HCT116 (cell line): ENCODE data around the gene UTP15. TPM values are rescaled to one million over a fixed set of nuclear protein-coding genes. Genes with fewer than 3 reads are reported as not detected.

ENCODE experiments used
- ATAC-seq: fragments of 200-7000 bp; cut with Tn5 transposase; 2 replicates; pipeline ENCODE4 v1.9.1; 2020; ENCODE audit warnings: mild to moderate bottlenecking, moderate library complexity
- BruUV-seq: library from RNA; stranded (reverse); fragments of 400-500 nt; replicated peaks from 2 replicates; lab custom pipeline; 2021; lab: Mats Ljungman, UMichigan
- CTCF ChIA-PET: fragments of 300-600 bp; sonication (Branson Sonifier 250); formaldehyde crosslinking; loops from one replicate; lab custom pipeline; 2021; ENCODE audit warnings: antibody characterized with exemption; lab: Charles Lee
- POLR2A ChIA-PET: fragments of 300-600, 350-600 bp; sonication (Branson Sonifier 250); formaldehyde crosslinking; loops from one replicate; lab custom pipeline; 2021; ENCODE audit warnings: antibody characterized with exemption; lab: Charles Lee
- RAD21 ChIA-PET, 2 experiments: fragments of 300-600 bp; sonication (Branson Sonifier 250); formaldehyde crosslinking; loops; one replicate each; lab custom pipeline; 2023; ENCODE audit warnings: low total read pairs in 2 of 2; ENCODE audit not compliant: uncharacterized antibody in 2 of 2, unreplicated experiment in 2 of 2, low non-redundant PET in 1 of 2; lab: Charles Lee
- DNase-seq: peaks from one replicate; pipeline ENCODE4 v3.0.0-alpha.2; 2010; ENCODE audit warnings: low read depth, low spot score
- H2AFZ ChIP-seq: fragments of 200-600 bp; shearing (Covaris generic), sonication (generic); 2 replicates; pipeline ENCODE4 v1.6.1; 2017; ENCODE audit warnings: low read depth, mixed run types, mixed read lengths, antibody characterized with exemption, low read length; ENCODE audit not compliant: poor library complexity, severe bottlenecking
- H3K27ac ChIP-seq: 2 replicates; pipeline ENCODE4 v1.5.1; 2012; ENCODE audit warnings: low read depth, low read length
- H3K27me3 ChIP-seq: fragments of 200-600 bp; sonication (generic); 2 replicates; pipeline ENCODE4 v1.6.1; 2016; ENCODE audit warnings: mixed run types, low read length, mixed read lengths; ENCODE audit not compliant: insufficient read depth
- H3K36me3 ChIP-seq, 2 experiments: fragments of 200-500 bp in 1 of 2; fragments of 200-600 bp in 1 of 2; sonication (Bioruptor generic) in 1 of 2; sonication (generic) in 1 of 2; 2 replicates each; pipeline versions ENCODE4 v1.5.1 to v1.6.1; 2014 to 2016; ENCODE audit warnings: low read length in 2 of 2, inconsistent platforms in 1 of 2, mixed read lengths in 1 of 2, mixed run types in 1 of 2; ENCODE audit not compliant: insufficient read depth in 2 of 2, control insufficient read depth in 1 of 2
- H3K4me1 ChIP-seq, 2 experiments: fragments of 200-600 bp in 1 of 2; sonication (generic) in 1 of 2; 2 replicates each; pipeline versions ENCODE4 v1.5.1 to v1.6.1; 2012 to 2017; ENCODE audit warnings: low read length in 2 of 2, inconsistent platforms in 1 of 2, mild to moderate bottlenecking in 1 of 2, mixed read lengths in 1 of 2, mixed run types in 1 of 2, moderate library complexity in 1 of 2; ENCODE audit not compliant: insufficient read depth in 2 of 2, control insufficient read depth in 1 of 2
- H3K4me2 ChIP-seq: fragments of 200-600 bp; sonication (generic); 2 replicates; pipeline ENCODE4 v1.6.1; 2017; ENCODE audit warnings: mixed run types, low read length, mixed read lengths
- H3K4me3 ChIP-seq, 2 experiments: fragments of 200-600 bp in 1 of 2; sonication (generic) in 1 of 2; replicated peaks in 1 of 2; 2 replicates each; pipeline ENCODE4 v1.5.1; 2011 to 2016; ENCODE audit warnings: low read length in 2 of 2, control low read depth in 1 of 2, low read depth in 1 of 2, mild to moderate bottlenecking in 1 of 2, mixed read lengths in 1 of 2, mixed run types in 1 of 2
- H3K79me2 ChIP-seq: fragments of 200-600 bp; sonication (generic); 2 replicates; pipeline ENCODE4 v1.6.1; 2017; ENCODE audit warnings: mild to moderate bottlenecking, mixed run types, low read length, moderate library complexity, mixed read lengths; ENCODE audit not compliant: insufficient read depth
- H3K9ac ChIP-seq: fragments of 200-600 bp; sonication (generic); 2 replicates; pipeline ENCODE4 v1.6.1; 2016; ENCODE audit warnings: low read length, mixed read lengths
- H3K9me2 ChIP-seq: fragments of 200-600 bp; sonication (generic), shearing (Covaris generic); 2 replicates; pipeline ENCODE4 v1.6.1; 2017; ENCODE audit warnings: mixed run types, mild to moderate bottlenecking, moderate library complexity; ENCODE audit not compliant: insufficient read depth
- H3K9me3 ChIP-seq, 2 experiments: fragments of 200-500 bp in 1 of 2; fragments of 200-600 bp in 1 of 2; sonication (Bioruptor generic) in 1 of 2; sonication (generic) in 1 of 2; 2 replicates each; pipeline ENCODE4 v1.6.1; 2014 to 2017; ENCODE audit warnings: low read length in 2 of 2, mixed read lengths in 2 of 2, inconsistent platforms in 1 of 2, low read depth in 1 of 2, mild to moderate bottlenecking in 1 of 2, mixed run types in 1 of 2, moderate library complexity in 1 of 2; ENCODE audit not compliant: control insufficient read depth in 1 of 2, insufficient read depth in 1 of 2
- H4K20me1 ChIP-seq: fragments of 200-600 bp; sonication (generic), shearing (Covaris generic); 2 replicates; pipeline ENCODE4 v1.6.1; 2017; ENCODE audit warnings: mixed run types, mild to moderate bottlenecking, moderate library complexity; ENCODE audit not compliant: insufficient read depth
- CBX3 ChIP-seq: IDR thresholded peaks from 2 replicates; pipeline ENCODE4 v1.6.1; 2012; ENCODE audit warnings: low read depth
- CEBPB ChIP-seq: IDR thresholded peaks from 2 replicates; pipeline ENCODE4 v1.6.1; 2012; ENCODE audit warnings: low read depth
- CTCF ChIP-seq, 3 experiments: fragments of 200-600 bp in 1 of 3; sonication (generic) in 1 of 3; IDR thresholded peaks in 2 of 3; conservative IDR thresholded peaks in 1 of 3; 2 replicates each; pipeline ENCODE4 v1.5.1; 2012 to 2017; ENCODE audit warnings: low read depth in 2 of 3, low read length in 2 of 3, antibody characterized with exemption in 1 of 3, borderline replicate concordance in 1 of 3, control low read depth in 1 of 3, mild to moderate bottlenecking in 1 of 3, mixed read lengths in 1 of 3, mixed run types in 1 of 3, moderate library complexity in 1 of 3; ENCODE audit not compliant: insufficient read depth in 1 of 3
- EGR1 ChIP-seq: IDR thresholded peaks from 2 replicates; pipeline ENCODE4 v1.6.1; 2012; ENCODE audit warnings: low read depth
- EZH2 ChIP-seq: fragments of 200-600 bp; sonication (generic); IDR thresholded peaks from 2 replicates; pipeline ENCODE4 v1.6.1; 2017; ENCODE audit warnings: antibody characterized with exemption, mixed run types
- EZH2phosphoT487 ChIP-seq: fragments of 200-600 bp; IDR thresholded peaks from 2 replicates; pipeline ENCODE4 v1.6.1; 2018; ENCODE audit warnings: antibody characterized with exemption, borderline replicate concordance
- POLR2A ChIP-seq: IDR thresholded peaks from 2 replicates; pipeline ENCODE4 v1.7.0; 2011; ENCODE audit warnings: borderline replicate concordance; ENCODE audit not compliant: insufficient read depth, insufficient read length; ENCODE audit errors: extremely low read depth
- POLR2AphosphoS5 ChIP-seq: IDR thresholded peaks from 2 replicates; pipeline ENCODE4 v1.6.1; 2011; ENCODE audit warnings: mild to moderate bottlenecking, low read depth, low read length, moderate library complexity
- RAD21 ChIP-seq: IDR thresholded peaks from 2 replicates; pipeline ENCODE4 v1.6.1; 2012; ENCODE audit warnings: low read depth, mild to moderate bottlenecking
- REST ChIP-seq: IDR thresholded peaks from 2 replicates; pipeline ENCODE4 v1.6.1; 2012; ENCODE audit warnings: low read depth
- SIN3A ChIP-seq: IDR thresholded peaks from 2 replicates; pipeline ENCODE4 v1.6.1; 2012; ENCODE audit warnings: low read depth
- SP1 ChIP-seq: IDR thresholded peaks from 2 replicates; pipeline ENCODE4 v1.6.1; 2012; ENCODE audit warnings: low read depth
- SRF ChIP-seq: IDR thresholded peaks from 2 replicates; pipeline ENCODE4 v1.6.1; 2012; ENCODE audit warnings: low read depth
- TCF7L2 ChIP-seq: IDR thresholded peaks from 2 replicates; pipeline ENCODE4 v1.7.0; 2011; ENCODE audit warnings: borderline replicate concordance, inconsistent platforms; ENCODE audit not compliant: insufficient read depth, insufficient read length; ENCODE audit errors: extremely low read depth
- ZBTB33 ChIP-seq: IDR thresholded peaks from 2 replicates; pipeline ENCODE4 v1.6.1; 2011; ENCODE audit warnings: mild to moderate bottlenecking, low read length, moderate library complexity; ENCODE audit not compliant: insufficient replicate concordance; ENCODE audit errors: extremely low read depth
- intact Hi-C: fragments of 100-400 bp; cut with micrococcal nuclease; formaldehyde crosslinking; loops from 2 replicates; pipeline ENCODE4 v1.10.0; 2022
- total RNA-seq: library from RNA; stranded (reverse); gene quantifications from one replicate; pipeline ENCODE4 v1.2.1, GENCODE V29; 2021; ENCODE audit not compliant: unreplicated experiment

The UTP15 gene
- total RNA-seq, 1 experiment from 2014 or later, result 39.3 TPM

GRCh38 chr5:73544429-73545402 is 20.8 kb upstream of the UTP15 start:
- BruUV-seq, result no TSS peak
- ChIA-PET POLR2A (no interaction called here), CTCF (no interaction called here), RAD21 (no interaction called here)
- peaks cover 0 to 4% of the 10 kb centered on the region in 2 experiments; a peak in 1 of 4 replicates for H3K4me1 ChIP-seq
- H3K9me2 ChIP-seq, result no peaks in the 10 kb centered on the region
- no peaks in the 10 kb centered on the region for H3K79me2 ChIP-seq
- H3K27me3 ChIP-seq, result no peaks in the 10 kb centered on the region
- DNase-seq (no peak), ATAC-seq (no peak)
- no peaks in the 10 kb centered on the region for H3K36me3 ChIP-seq
- intact Hi-C loops, result no loop called here
- H4K20me1 ChIP-seq, result no peaks in the 10 kb centered on the region
- no peak overlapping the region for H3K9ac ChIP-seq
- no peak overlapping the region for H2AFZ ChIP-seq
- H3K27ac ChIP-seq, result no peak overlapping the region
- no peak overlapping the region for H3K4me2 ChIP-seq
- no peaks in the 10 kb centered on the region for H3K9me3 ChIP-seq
- TF ChIP-seq ZBTB33 (no peak), POLR2A (no peak), CBX3 (no peak), REST (no peak), EGR1 (no peak), POLR2AphosphoS5 (no peak), SP1 (no peak), EZH2 (no peak), CTCF (IDR thresholded peaks at IDR 0.05 in 2 of 3, conservative IDR thresholded peaks at IDR 0.05 in 1 of 3; ENCODE audit: borderline replicate concordance in 1 of 3, insufficient read depth in 1 of 3, low read depth in 2 of 3, low read length in 2 of 3) (no peak), EZH2phosphoT487 (no peak), RAD21 (no peak), TCF7L2 (no peak), SIN3A (no peak), CEBPB (no peak), SRF (no peak)
- no peak overlapping the region for H3K4me3 ChIP-seq
